Activated T-cell treated with anti-CD3 and anti-CD28 coated beads, Interleukin-2, amount 50 U/mL, for 4 hours (primary cell): ENCODE measurements around the gene KIR3DL2. TPM values are rescaled to one million over a fixed set of nuclear protein-coding genes. Genes with fewer than 3 reads are reported as not detected.
"Not testable (repeated sequence)": the region's sequence is repeated elsewhere in the genome, so short reads cannot be mapped to it uniquely, and the experiment has no call there.

Experiments used
- ATAC-seq, 2 donors: fragments of 200-7000 bp; cut with Tn5 transposase; one replicate each; pipeline ENCODE4 v1.10.0; 2021
- DNase-seq: peaks from one replicate; pipeline ENCODE4 v3.0.0-alpha.2; 2020
- H3K27me3 Mint-ChIP-seq: one replicate; pipeline ENCODE4 v1.8.0; 2021; ENCODE audit warnings: low read depth, mixed read lengths
- H3K36me3 Mint-ChIP-seq: one replicate; pipeline ENCODE4 v1.8.0; 2022; ENCODE audit warnings: mixed read lengths; ENCODE audit not compliant: insufficient read depth
- H3K4me1 Mint-ChIP-seq: one replicate; pipeline ENCODE4 v1.8.0; 2021; ENCODE audit warnings: low read depth, mixed read lengths
- H3K4me3 Mint-ChIP-seq: one replicate; pipeline ENCODE4 v1.8.0; 2021; ENCODE audit warnings: mild to moderate bottlenecking, moderate library complexity, mixed read lengths
- H3K9me3 Mint-ChIP-seq: one replicate; pipeline ENCODE4 v1.8.0; 2021; ENCODE audit warnings: mixed read lengths
- total RNA-seq, 3 donors: library from RNA; stranded (reverse); gene quantifications; one replicate each; pipeline ENCODE4 v1.2.1, GENCODE V29; 2021

The KIR3DL2 gene
- total RNA-seq, result 1 to 10 TPM; 1.1 to 2.2 (median 1.7) TPM

GRCh38 chr19:54850061-54850640 lies at the start of gene KIR3DL2:
Gene KIR3DL2 (plus strand): TSS chr19:54850443. CDS start chr19:54850476, 33 bp downstream.
- not testable (repeated sequence) for ATAC-seq, H3K36me3 Mint-ChIP-seq, H3K4me1 Mint-ChIP-seq, DNase-seq, H3K9me3 Mint-ChIP-seq
- peaks cover 15% of the 10 kb centered on the region for H3K27me3 Mint-ChIP-seq
- peak within 1 kb of the TSS; percentile 42 for H3K4me3 Mint-ChIP-seq

GRCh38 chr19:54803410-54803809 lies 46.8 kb upstream of the KIR3DL2 start, which contains the start of gene KIR2DL4:
Gene KIR2DL4 (plus strand): TSS chr19:54803610. CDS start chr19:54803652, 42 bp downstream.
- peaks cover 4% of the 10 kb centered on the region for H3K9me3 Mint-ChIP-seq
- peak within 1 kb of the TSS; percentile 19 for H3K4me3 Mint-ChIP-seq
- H3K4me1 Mint-ChIP-seq, result no peaks in the 10 kb centered on the region
- H3K27me3 Mint-ChIP-seq, result peaks cover 20% of the 10 kb centered on the region
- no peaks in the 10 kb centered on the region for H3K36me3 Mint-ChIP-seq
- peak in 1 of 2 donors; percentile 32 for ATAC-seq
- DNase-seq, result no peak

DNA sequence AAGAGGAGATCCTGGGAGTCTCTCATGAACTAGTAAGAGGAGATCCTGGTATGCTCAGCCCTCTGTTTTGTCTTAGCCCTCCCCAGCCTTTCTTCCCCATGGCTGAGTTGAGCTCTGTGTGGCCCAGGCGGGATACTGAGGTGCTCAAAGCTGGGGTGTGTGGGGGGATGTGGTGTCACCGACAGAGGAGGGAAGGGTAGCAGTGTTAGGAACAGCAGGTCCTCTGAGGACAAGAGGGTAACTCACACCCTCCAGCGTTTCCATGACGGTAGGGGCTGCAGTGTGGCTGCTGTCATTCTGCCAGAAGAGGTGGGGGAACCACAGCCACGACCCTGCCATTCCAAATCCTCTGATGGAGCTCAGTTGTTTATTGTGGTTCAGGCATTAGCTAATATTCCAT lies 46.1 kb upstream of the KIR3DL2 start:
- Mint-ChIP-seq H3K4me3 (no peak overlapping the region), H3K4me1 (no peaks in the 10 kb centered on the region), H3K9me3 (peaks cover 3% of the 10 kb centered on the region), H3K27me3 (peaks cover 15% of the 10 kb centered on the region), H3K36me3 (no peaks in the 10 kb centered on the region)
- DNase-seq, result no peak
- ATAC-seq, result no peak

- no peak for ATAC-seq
- H3K4me1 Mint-ChIP-seq, result no peaks in the 10 kb centered on the region
Observed at GRCh38 chr19:54804571-54804970, 45.7 kb upstream of the KIR3DL2 start.

DNA sequence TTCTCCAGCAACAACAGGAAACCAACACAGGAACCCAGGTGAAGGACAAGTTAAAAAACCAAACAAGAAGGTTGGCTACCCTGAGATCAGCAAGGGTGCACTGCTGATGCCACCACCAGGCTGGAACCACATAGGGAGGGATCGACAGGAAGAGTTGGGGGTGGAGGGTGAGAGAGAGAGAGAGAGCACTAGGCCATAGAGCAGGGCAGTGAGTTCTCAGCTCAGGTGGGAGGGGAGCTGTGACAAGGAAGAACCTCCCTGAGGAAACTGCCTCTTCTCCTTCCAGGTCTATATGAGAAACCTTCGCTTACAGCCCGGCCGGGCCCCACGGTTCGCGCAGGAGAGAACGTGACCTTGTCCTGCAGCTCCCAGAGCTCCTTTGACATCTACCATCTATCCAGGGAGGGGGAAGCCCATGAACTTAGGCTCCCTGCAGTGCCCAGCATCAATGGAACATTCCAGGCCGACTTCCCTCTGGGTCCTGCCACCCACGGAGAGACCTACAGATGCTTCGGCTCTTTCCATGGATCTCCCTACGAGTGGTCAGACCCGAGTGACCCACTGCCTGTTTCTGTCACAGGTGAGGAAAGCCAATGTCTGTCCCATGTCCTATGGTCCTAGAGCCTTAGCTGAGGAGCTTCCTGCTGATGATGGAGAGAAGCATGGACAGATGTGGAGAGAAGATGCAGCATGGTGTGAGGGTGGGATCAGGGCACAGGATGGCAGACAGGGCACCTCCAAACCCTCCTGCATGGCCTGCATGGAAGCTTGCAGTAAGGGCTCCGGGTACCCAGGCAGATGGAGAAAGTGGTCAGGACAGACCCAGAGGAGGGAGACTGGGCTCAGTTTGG lies 44.4 kb upstream of the KIR3DL2 start:
- peaks cover 3% of the 10 kb centered on the region for H3K9me3 Mint-ChIP-seq
- H3K4me1 Mint-ChIP-seq, result no peaks in the 10 kb centered on the region
- ATAC-seq (no peak), DNase-seq (no peak)
- H3K27me3 Mint-ChIP-seq, result peaks cover 14% of the 10 kb centered on the region
- H3K4me3 Mint-ChIP-seq, result no peak overlapping the region
- no peaks in the 10 kb centered on the region for H3K36me3 Mint-ChIP-seq

More at GRCh38 chr19:54804571-54804970, 45.7 kb upstream of the KIR3DL2 start:
- Mint-ChIP-seq H3K9me3 (peaks cover 3% of the 10 kb centered on the region), H3K27me3 (peaks cover 15% of the 10 kb centered on the region), H3K36me3 (no peaks in the 10 kb centered on the region), H3K4me3 (no peak overlapping the region)
- no peak for DNase-seq

DNA sequence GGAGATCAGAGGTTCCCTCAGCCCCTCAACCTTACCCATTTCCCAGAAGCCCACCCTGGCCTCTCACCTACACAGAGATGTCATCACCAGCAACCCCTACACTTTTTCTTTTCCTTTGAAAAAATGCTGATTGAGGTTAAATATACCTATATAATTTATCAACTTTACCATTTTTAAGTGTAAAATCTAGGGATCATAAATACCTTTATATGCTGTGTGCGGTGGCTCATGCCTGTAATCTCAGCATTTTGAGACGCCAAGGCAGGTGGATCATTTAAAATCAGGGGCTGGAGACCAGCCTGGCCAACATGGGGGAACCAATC lies 43.8 kb upstream of the KIR3DL2 start:
- Mint-ChIP-seq H3K4me3 (no peak overlapping the region), H3K9me3 (no peaks in the 10 kb centered on the region), H3K27me3 (peaks cover 14% of the 10 kb centered on the region), H3K4me1 (no peaks in the 10 kb centered on the region), H3K36me3 (no peaks in the 10 kb centered on the region)
- DNase-seq, result no peak
- ATAC-seq, result no peak

DNA sequence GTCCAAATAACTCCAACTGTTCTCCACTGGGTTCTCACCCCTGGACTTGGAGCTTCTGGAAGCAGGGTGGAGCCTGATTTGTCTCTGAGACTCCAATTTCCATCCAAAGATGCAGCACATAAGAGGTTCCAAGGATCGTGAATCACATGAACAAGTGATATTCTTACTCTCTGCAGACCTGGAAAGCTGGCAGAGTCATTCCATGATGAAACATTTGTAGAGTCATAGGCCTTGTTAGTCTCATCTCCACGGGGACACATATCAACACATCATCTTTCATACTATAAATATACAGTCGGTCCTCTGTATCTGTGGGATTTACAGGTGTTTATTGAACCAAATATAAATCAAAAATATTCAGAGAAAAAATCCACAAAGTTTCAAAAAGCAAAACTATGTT lies 35.7 kb upstream of the KIR3DL2 start:
- peaks cover 17% of the 10 kb centered on the region for H3K27me3 Mint-ChIP-seq
- not testable (repeated sequence) for H3K36me3 Mint-ChIP-seq, H3K4me1 Mint-ChIP-seq, H3K9me3 Mint-ChIP-seq, DNase-seq, ATAC-seq, H3K4me3 Mint-ChIP-seq

DNA sequence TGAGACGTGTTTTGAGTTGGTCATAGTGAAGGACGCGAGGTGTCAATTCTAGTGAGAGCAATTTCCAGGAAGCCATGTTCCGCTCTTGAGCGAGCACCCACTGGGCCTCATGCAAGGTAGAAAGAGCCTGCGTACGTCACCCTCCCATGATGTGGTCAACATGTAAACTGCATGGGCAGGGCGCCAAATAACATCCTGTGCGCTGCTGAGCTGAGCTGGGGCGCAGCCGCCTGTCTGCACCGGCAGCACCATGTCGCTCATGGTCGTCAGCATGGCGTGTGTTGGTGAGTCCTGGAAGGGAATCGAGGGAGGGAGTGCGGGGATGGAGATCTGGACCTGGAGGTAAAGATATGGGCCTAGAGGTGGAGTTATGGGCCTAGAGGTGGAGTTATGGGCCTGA lies 34.0 kb upstream of the KIR3DL2 start, which contains the start of gene KIR3DL1:
Gene KIR3DL1 (plus strand): TSS at position 218 of the 400 bp plus-strand sequence.
- not testable (repeated sequence) for H3K4me1 Mint-ChIP-seq, DNase-seq, H3K36me3 Mint-ChIP-seq, ATAC-seq, H3K9me3 Mint-ChIP-seq
- Mint-ChIP-seq H3K4me3 (peak within 1 kb of the TSS; percentile 42), H3K27me3 (peaks cover 16% of the 10 kb centered on the region)

- peaks cover 15% of the 10 kb centered on the region for H3K27me3 Mint-ChIP-seq
- H3K36me3 Mint-ChIP-seq, result no peaks in the 10 kb centered on the region
- H3K4me1 Mint-ChIP-seq, result no peaks in the 10 kb centered on the region
- ATAC-seq (no peak), DNase-seq (no peak)
- H3K4me3 Mint-ChIP-seq, result no peak overlapping the region
- H3K9me3 Mint-ChIP-seq, result no peaks in the 10 kb centered on the region
Observed at GRCh38 chr19:54817670-54818536, 32.3 kb upstream of the KIR3DL2 start.

DNA sequence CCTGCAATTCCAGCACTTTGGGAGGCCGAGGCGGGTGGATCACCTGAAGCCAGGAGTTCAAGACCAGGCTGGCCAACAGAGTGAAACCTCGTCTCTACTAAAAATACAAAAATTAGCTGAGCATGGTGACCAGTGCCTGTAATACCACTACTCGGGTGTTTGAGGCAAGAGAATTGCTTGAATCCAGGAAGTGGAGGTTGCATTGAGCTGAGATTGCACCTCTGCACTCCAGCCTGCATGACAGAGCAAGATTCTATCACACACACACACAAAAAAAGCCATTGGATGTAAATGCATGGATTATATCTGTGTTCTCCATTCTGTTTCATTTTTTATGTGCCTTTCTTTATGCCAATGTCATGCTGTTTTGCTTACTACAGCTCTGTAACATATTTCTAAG lies 25.8 kb upstream of the KIR3DL2 start:
- not testable (repeated sequence) for DNase-seq, H3K9me3 Mint-ChIP-seq, H3K27me3 Mint-ChIP-seq, H3K4me1 Mint-ChIP-seq, H3K36me3 Mint-ChIP-seq, ATAC-seq, H3K4me3 Mint-ChIP-seq

- H3K4me1 Mint-ChIP-seq, H3K4me3 Mint-ChIP-seq, H3K36me3 Mint-ChIP-seq: not testable (repeated sequence)
Observed at GRCh38 chr19:54825326-54825725, 24.9 kb upstream of the KIR3DL2 start.

DNA sequence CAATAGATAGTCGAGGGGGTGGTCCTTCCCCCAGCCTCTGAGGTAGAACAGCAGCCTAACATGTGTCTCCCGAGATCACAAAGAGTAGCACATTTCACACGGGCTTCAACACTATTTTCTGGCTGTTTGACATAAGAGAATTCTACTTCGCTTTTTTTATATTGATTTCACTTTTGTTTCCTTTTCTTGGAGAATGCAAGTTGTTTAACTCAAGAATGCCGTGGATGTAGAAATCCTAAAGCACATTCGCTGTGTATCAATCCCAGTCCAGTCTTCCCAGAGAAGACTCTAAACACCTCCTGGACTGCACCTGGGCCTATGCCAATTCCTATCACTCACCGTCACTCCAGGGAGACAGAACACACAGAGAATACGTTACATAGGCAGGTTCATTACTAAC lies 22.2 kb upstream of the KIR3DL2 start:
- not testable (repeated sequence) for ATAC-seq, H3K27me3 Mint-ChIP-seq, H3K36me3 Mint-ChIP-seq, H3K9me3 Mint-ChIP-seq, H3K4me3 Mint-ChIP-seq, DNase-seq, H3K4me1 Mint-ChIP-seq

More at GRCh38 chr19:54825326-54825725, 24.9 kb upstream of the KIR3DL2 start:
- not testable (repeated sequence) for H3K9me3 Mint-ChIP-seq, DNase-seq, ATAC-seq, H3K27me3 Mint-ChIP-seq

- not testable (repeated sequence) for H3K27me3 Mint-ChIP-seq, H3K4me1 Mint-ChIP-seq, H3K36me3 Mint-ChIP-seq, ATAC-seq, H3K9me3 Mint-ChIP-seq, H3K4me3 Mint-ChIP-seq, DNase-seq
Observed at GRCh38 chr19:54832496-54832895, 17.7 kb upstream of the KIR3DL2 start, which contains the start of gene KIR2DS4. Gene KIR2DS4 (plus strand): TSS chr19:54832676.

DNA sequence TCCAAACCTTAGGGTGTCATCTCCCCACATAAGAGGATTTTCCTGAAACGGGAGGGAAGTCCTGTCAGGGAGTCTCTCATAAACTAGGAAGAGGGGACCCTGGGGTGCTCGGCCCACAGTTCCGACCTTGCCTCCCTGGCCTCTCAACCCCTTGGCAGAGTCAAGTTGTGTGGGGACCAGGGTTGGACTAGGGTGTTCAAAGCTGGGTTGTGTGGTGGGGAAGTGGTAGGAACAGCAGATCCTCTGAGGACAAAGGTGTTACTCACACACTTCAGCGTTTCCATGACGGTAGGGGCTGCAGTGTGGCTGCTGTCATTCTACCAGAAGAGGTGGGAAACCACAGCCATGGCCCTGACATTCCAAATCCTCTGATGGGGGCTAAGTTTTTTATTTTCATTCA lies 15.1 kb upstream of the KIR3DL2 start:
- not testable (repeated sequence) for ATAC-seq, H3K4me3 Mint-ChIP-seq, H3K36me3 Mint-ChIP-seq, DNase-seq, H3K4me1 Mint-ChIP-seq, H3K9me3 Mint-ChIP-seq, H3K27me3 Mint-ChIP-seq
